ENCODE results near the gene POLR3A.

The POLR3A gene

GRCh38 chr10:78025685-78026364 lies 3.5 kb downstream of the POLR3A start:
- TF ChIP-seq EZH2phosphoT487 (IDR thresholded peaks at IDR 0.05; ENCODE audit: low read depth), result no peak
- TF ChIP-seq CTCF (IDR thresholded peaks at IDR 0.05; ENCODE audit: low read depth, low read length), result no peak
- Histone ChIP-seq H3K9ac (ENCODE audit: low read length) (no peak overlapping the region), H3K27ac (ENCODE audit: low read length) (no peak overlapping the region), H3K9me3 (ENCODE audit: insufficient read depth, low read length) (no peaks in the 10 kb centered on the region), H3K4me1 (ENCODE audit: low read length) (peaks cover 11% of the 10 kb centered on the region), H3K4me2 (ENCODE audit: low read length) (no peak overlapping the region), H3K36me3 (replicated peaks; ENCODE audit: low read depth, low read length) (peaks cover 21% of the 10 kb centered on the region), H2AFZ (ENCODE audit: low read depth, low read length) (no peak overlapping the region), H3K79me2 (ENCODE audit: low read length) (peaks cover 27% of the 10 kb centered on the region), H4K20me1 (ENCODE audit: insufficient read depth, low read length) (no peaks in the 10 kb centered on the region), H3K4me3 (ENCODE audit: low read length) (no peak overlapping the region), H3K27me3 (ENCODE audit: low read depth, low read length) (no peaks in the 10 kb centered on the region)

DNA sequence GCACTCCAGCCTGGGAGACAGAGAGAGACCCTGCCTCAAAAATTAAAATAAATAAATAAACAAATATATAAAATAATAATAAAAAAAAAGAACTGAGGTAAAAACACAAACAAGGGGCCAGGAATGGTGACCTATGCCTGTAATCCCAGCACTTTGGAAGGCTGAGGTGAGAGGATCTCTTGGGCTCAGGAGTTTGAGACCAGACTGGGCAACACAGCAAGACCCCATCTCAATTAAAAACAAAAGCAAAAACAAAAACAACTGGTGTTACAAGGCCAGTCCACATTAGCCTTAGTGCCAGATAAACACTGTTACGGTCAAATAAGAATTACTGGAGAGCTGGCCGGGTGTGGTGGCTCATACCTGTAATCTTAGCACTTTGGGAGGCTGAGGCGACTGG lies 5.6 kb downstream of the POLR3A start:
- H3K27me3 ChIP-seq (ENCODE audit: low read depth, low read length), result no peaks in the 10 kb centered on the region
- no peak overlapping the region for H3K4me3 ChIP-seq (ENCODE audit: low read length)
- peaks cover 21% of the 10 kb centered on the region for H3K79me2 ChIP-seq (ENCODE audit: low read length)
- H2AFZ ChIP-seq (ENCODE audit: low read depth, low read length), result no peak overlapping the region
- peaks cover 8% of the 10 kb centered on the region for H3K4me1 ChIP-seq (ENCODE audit: low read length)
- TF ChIP-seq CTCF (IDR thresholded peaks at IDR 0.05; ENCODE audit: low read depth, low read length) (no peak), EZH2phosphoT487 (IDR thresholded peaks at IDR 0.05; ENCODE audit: low read depth) (no peak)
- H3K9ac ChIP-seq (ENCODE audit: low read length), result no peak overlapping the region
- H3K36me3 ChIP-seq (replicated peaks; ENCODE audit: low read depth, low read length), result peaks cover 26% of the 10 kb centered on the region
- H3K4me2 ChIP-seq (ENCODE audit: low read length), result no peak overlapping the region
- no peaks in the 10 kb centered on the region for H3K9me3 ChIP-seq (ENCODE audit: insufficient read depth, low read length)
- H3K27ac ChIP-seq (ENCODE audit: low read length), result no peak overlapping the region
- no peaks in the 10 kb centered on the region for H4K20me1 ChIP-seq (ENCODE audit: insufficient read depth, low read length)

GRCh38 chr10:78021201-78021600 lies 8.1 kb downstream of the POLR3A start:
- Histone ChIP-seq H3K9ac (ENCODE audit: low read length) (no peak overlapping the region), H3K79me2 (ENCODE audit: low read length) (no peaks in the 10 kb centered on the region), H4K20me1 (ENCODE audit: insufficient read depth, low read length) (no peaks in the 10 kb centered on the region), H3K27ac (ENCODE audit: low read length) (no peak overlapping the region), H2AFZ (ENCODE audit: low read depth, low read length) (no peak overlapping the region), H3K4me2 (ENCODE audit: low read length) (no peak overlapping the region), H3K27me3 (ENCODE audit: low read depth, low read length) (no peaks in the 10 kb centered on the region), H3K4me1 (ENCODE audit: low read length) (no peaks in the 10 kb centered on the region), H3K9me3 (ENCODE audit: insufficient read depth, low read length) (no peaks in the 10 kb centered on the region), H3K36me3 (replicated peaks; ENCODE audit: low read depth, low read length) (peaks cover 26% of the 10 kb centered on the region), H3K4me3 (ENCODE audit: low read length) (no peak overlapping the region)
- TF ChIP-seq CTCF (IDR thresholded peaks at IDR 0.05; ENCODE audit: low read depth, low read length) (no peak), EZH2phosphoT487 (IDR thresholded peaks at IDR 0.05; ENCODE audit: low read depth) (no peak)

GRCh38 chr10:78019264-78019663 lies 10.1 kb downstream of the POLR3A start:
- H3K9me3 ChIP-seq (ENCODE audit: insufficient read depth, low read length), result no peaks in the 10 kb centered on the region
- no peaks in the 10 kb centered on the region for H4K20me1 ChIP-seq (ENCODE audit: insufficient read depth, low read length)
- H3K36me3 ChIP-seq (replicated peaks; ENCODE audit: low read depth, low read length), result peaks cover 13% of the 10 kb centered on the region
- H2AFZ ChIP-seq (ENCODE audit: low read depth, low read length), result no peak overlapping the region
- H3K4me2 ChIP-seq (ENCODE audit: low read length), result no peak overlapping the region
- H3K27ac ChIP-seq (ENCODE audit: low read length), result no peak overlapping the region
- H3K79me2 ChIP-seq (ENCODE audit: low read length), result no peaks in the 10 kb centered on the region
- H3K27me3 ChIP-seq (ENCODE audit: low read depth, low read length), result no peaks in the 10 kb centered on the region
- no peak for TF ChIP-seq EZH2phosphoT487 (IDR thresholded peaks at IDR 0.05; ENCODE audit: low read depth)
- TF ChIP-seq CTCF (IDR thresholded peaks at IDR 0.05; ENCODE audit: low read depth, low read length), result no peak
- no peak overlapping the region for H3K4me3 ChIP-seq (ENCODE audit: low read length)
- H3K4me1 ChIP-seq (ENCODE audit: low read length), result no peaks in the 10 kb centered on the region
- H3K9ac ChIP-seq (ENCODE audit: low read length), result no peak overlapping the region

Data from OCI-LY3 (cell line).